HG03108 (cell line): ENCODE measurements around the gene LRRC70.
"Not testable (repeated sequence)": the region's sequence is repeated elsewhere in the genome, so short reads cannot be mapped to it uniquely, and the experiment has no call there.

Source experiments
- ATAC-seq: cut with Tn5 transposase; IDR thresholded peaks from one replicate; pipeline ENCODE4 v1.9.1; 2021; ENCODE audit warnings: moderate library complexity; ENCODE audit not compliant: unreplicated experiment

LRRC70 gene

GRCh38 chr5:62578540-62578939, at the start of gene LRRC70:
Gene LRRC70, plus strand, starts transcription at chr5:62578819. Its CDS starts 620 bp downstream, at chr5:62579439.
- ATAC-seq: peak; percentile 87

- ATAC-seq: no peak
Observed at GRCh38 chr5:62533597-62533996, 45.0 kb upstream of the LRRC70 start.

GRCh38 chr5:62534461-62535236, 44.0 kb upstream of the LRRC70 start:
- no peak for ATAC-seq

GRCh38 chr5:62536232-62536631, 42.4 kb upstream of the LRRC70 start:
- no peak for ATAC-seq

- ATAC-seq: no peak
Observed at GRCh38 chr5:62536783-62537182, 41.8 kb upstream of the LRRC70 start.

GRCh38 chr5:62538017-62538942, 40.3 kb upstream of the LRRC70 start:
- ATAC-seq: no peak

GRCh38 chr5:62542720-62543119, 35.9 kb upstream of the LRRC70 start:
- no peak for ATAC-seq

- ATAC-seq: no peak
Observed at GRCh38 chr5:62547945-62548630, 30.5 kb upstream of the LRRC70 start.

GRCh38 chr5:62550103-62550502, 28.5 kb upstream of the LRRC70 start:
- no peak for ATAC-seq

- no peak for ATAC-seq
Observed at GRCh38 chr5:62555930-62556329, 22.7 kb upstream of the LRRC70 start.

GRCh38 chr5:62558941-62559340, 19.7 kb upstream of the LRRC70 start:
- no peak for ATAC-seq

GRCh38 chr5:62560786-62561185, 17.8 kb upstream of the LRRC70 start:
- ATAC-seq: no peak

- ATAC-seq: no peak
Observed at GRCh38 chr5:62561896-62562295, 16.7 kb upstream of the LRRC70 start.

- no peak for ATAC-seq
Observed at GRCh38 chr5:62562867-62563266, 15.8 kb upstream of the LRRC70 start.

- no peak for ATAC-seq
Observed at GRCh38 chr5:62564101-62564500, 14.5 kb upstream of the LRRC70 start.

- not testable (repeated sequence) for ATAC-seq
Observed at GRCh38 chr5:62565740-62566139, 12.9 kb upstream of the LRRC70 start.

GRCh38 chr5:62568143-62568542, 10.5 kb upstream of the LRRC70 start:
- no peak for ATAC-seq

GRCh38 chr5:62568800-62569432, 9.7 kb upstream of the LRRC70 start:
- ATAC-seq: no peak

- no peak for ATAC-seq
Observed at GRCh38 chr5:62569470-62569869, 9.1 kb upstream of the LRRC70 start.

GRCh38 chr5:62572918-62573514, 5.6 kb upstream of the LRRC70 start:
- ATAC-seq: no peak
